Measurements from ENCODE around the gene TMOD1. TPM values are rescaled to one million over a fixed set of nuclear protein-coding genes. Genes with fewer than 3 reads are reported as not detected.
A peak's percentile ranks its signal among the peaks of the same experiment; 100 is the strongest.

Gene TMOD1
- total RNA-seq, 1 experiment from 2014 or later: 0.55 TPM

DNA sequence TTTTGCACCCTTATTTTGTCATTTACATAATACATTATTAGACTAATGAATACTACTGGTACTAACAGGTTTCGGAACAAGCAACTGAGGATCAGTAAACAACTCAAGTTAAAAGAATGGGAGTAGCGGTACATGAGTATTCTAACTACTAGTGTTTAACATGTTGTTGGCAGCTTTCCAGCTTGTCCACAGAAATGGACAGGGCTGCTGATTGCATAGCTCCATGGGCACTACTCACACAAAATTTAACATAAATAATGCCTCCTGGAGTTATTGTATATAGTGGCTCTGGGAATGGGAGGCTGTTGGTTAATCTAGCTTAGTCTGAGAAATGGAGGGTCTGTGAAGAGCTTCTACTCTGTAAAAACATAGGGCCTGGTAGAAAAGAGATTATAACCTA, 138.9 kb downstream of the TMOD1 start:
- no peak overlapping the region for H3K27ac ChIP-seq
- H3K4me3 ChIP-seq: no peak overlapping the region
- peaks cover 64% of the 10 kb centered on the region for H3K36me3 ChIP-seq
- no peaks in the 10 kb centered on the region for H3K27me3 ChIP-seq
- H3K9me3 ChIP-seq (replicated peaks): no peaks in the 10 kb centered on the region
- H3K4me1 ChIP-seq: no peaks in the 10 kb centered on the region
- peak in 1 of 2 experiments; percentile 20 for DNase-seq

DNA sequence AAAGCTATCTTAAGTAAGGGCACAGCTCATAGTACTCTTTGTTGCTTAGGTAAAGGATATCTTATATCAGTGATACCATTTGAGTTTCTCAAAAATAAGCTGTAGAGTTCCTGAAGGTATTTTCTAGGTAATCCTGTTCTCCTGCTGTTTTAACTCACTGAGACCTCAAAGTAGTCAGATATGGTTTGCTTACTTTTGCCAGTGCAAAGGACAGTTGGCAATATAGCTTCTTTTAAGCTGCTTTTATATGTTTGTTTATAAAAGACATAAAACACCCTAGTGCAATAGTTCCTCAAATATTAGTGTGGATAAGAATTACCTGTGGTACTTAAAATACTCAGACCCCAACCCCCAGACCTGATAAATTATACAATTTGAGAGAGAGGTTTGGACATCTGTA, 144.3 kb downstream of the TMOD1 start:
- no peak for DNase-seq

DNA sequence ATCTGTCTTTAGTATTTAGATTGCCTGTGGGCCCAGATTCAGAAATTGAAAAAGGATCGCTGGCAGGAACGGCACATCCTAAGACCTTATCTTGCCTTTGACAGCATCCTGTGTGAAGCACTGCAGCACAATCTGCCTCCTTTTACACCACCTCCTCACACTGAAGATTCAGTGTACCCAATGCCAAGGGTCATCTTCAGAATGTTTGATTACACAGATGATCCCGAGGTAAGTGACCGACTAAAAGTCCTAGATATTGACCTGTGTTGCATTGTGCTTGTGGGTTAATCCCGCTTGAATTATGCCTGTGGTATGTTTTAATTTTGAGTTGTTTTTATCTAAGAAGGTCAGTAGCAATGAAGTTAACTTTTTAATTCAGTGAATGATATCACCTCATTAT, 146.5 kb downstream of the TMOD1 start:
- H3K36me3 ChIP-seq: peaks cover 95% of the 10 kb centered on the region
- DNase-seq: no peak
- H3K27me3 ChIP-seq: no peaks in the 10 kb centered on the region
- no peak overlapping the region for H3K4me3 ChIP-seq
- H3K9me3 ChIP-seq (replicated peaks): no peaks in the 10 kb centered on the region
- H3K4me1 ChIP-seq: no peaks in the 10 kb centered on the region
- no peak overlapping the region for H3K27ac ChIP-seq

More for the DNA sequence above, 144.3 kb downstream of the TMOD1 start:
- no peaks in the 10 kb centered on the region for H3K9me3 ChIP-seq (replicated peaks)
- no peak overlapping the region for H3K4me3 ChIP-seq
- H3K27ac ChIP-seq: no peak overlapping the region
- no peaks in the 10 kb centered on the region for H3K27me3 ChIP-seq
- H3K36me3 ChIP-seq: peaks cover 96% of the 10 kb centered on the region
- no peaks in the 10 kb centered on the region for H3K4me1 ChIP-seq

Other genes with a start within 250 kb of the TMOD1 start
- gene CCDC180, start 194.0 kb upstream of the TMOD1 start, total RNA-seq (2014; rRNA removed; shearing (Covaris generic)): 0.73 and 1.5 TPM in 2 replicates
- gene TDRD7, start 89.6 kb upstream of the TMOD1 start, total RNA-seq (2014; rRNA removed; shearing (Covaris generic)): 2.4 and 2.5 TPM in 2 replicates
- 36.3 and 42.7 TPM in 2 replicates for gene TSTD2, start 131.7 kb downstream of the TMOD1 start, total RNA-seq (2014; rRNA removed; shearing (Covaris generic))
- 126 TPM in 2 replicates for gene NCBP1, start 132.2 kb downstream of the TMOD1 start, total RNA-seq (2014; rRNA removed; shearing (Covaris generic))
- 12.8 and 13.1 TPM in 2 replicates for gene XPA, start 195.7 kb downstream of the TMOD1 start, total RNA-seq (2014; rRNA removed; shearing (Covaris generic))